H7 (cell line): Measurements from ENCODE around the gene TMEM128. TPM values are rescaled to one million over a fixed set of nuclear protein-coding genes. Genes with fewer than 3 reads are reported as not detected.

ENCODE experiments used
- DNase-seq: peaks from one replicate; pipeline ENCODE4 v3.0.0; 2012
- H3K27me3 ChIP-seq: 2 replicates; pipeline ENCODE4 v1.6.0; 2011; ENCODE audit warnings: mild to moderate bottlenecking, low read length; ENCODE audit not compliant: control insufficient read depth, insufficient read depth
- H3K36me3 ChIP-seq: replicated peaks from 2 replicates; pipeline ENCODE4 v1.5.1; 2011; ENCODE audit warnings: low read length; ENCODE audit not compliant: control insufficient read depth, insufficient read depth
- H3K4me3 ChIP-seq: 2 replicates; pipeline ENCODE4 v1.5.1; 2011; ENCODE audit warnings: low read depth, mild to moderate bottlenecking, control low read depth, low read length, moderate library complexity; ENCODE audit not compliant: insufficient read depth
- total RNA-seq: library from RNA; depleted of rRNA; stranded (reverse); fragments of >200 nt; shearing (Covaris generic); gene quantifications from 2 replicates; pipeline ENCODE4 v1.2.3, GENCODE V29; 2014; rRNA removed

The TMEM128 gene, protein sequence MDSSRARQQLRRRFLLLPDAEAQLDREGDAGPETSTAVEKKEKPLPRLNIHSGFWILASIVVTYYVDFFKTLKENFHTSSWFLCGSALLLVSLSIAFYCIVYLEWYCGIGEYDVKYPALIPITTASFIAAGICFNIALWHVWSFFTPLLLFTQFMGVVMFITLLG
- 40.6 and 45.6 TPM in 2 replicates for total RNA-seq

GRCh38 chr4:4248029-4248884 is at the start of gene TMEM128:
TSS of gene TMEM128 (minus strand) at chr4:4248223. CDS start at chr4:4248202, 21 bp downstream.
- H3K36me3 ChIP-seq, result peaks cover 8% of the 10 kb centered on the region
- H3K4me3 ChIP-seq, result peak within 1 kb of the TSS; percentile 65
- DNase-seq, result peak; percentile 96
- no peaks in the 10 kb centered on the region; the same call in 1 of the 2 replicates for H3K27me3 ChIP-seq

- Histone ChIP-seq H3K4me3 (no peak overlapping the region), H3K36me3 (no peaks in the 10 kb centered on the region; the same call in 1 of the 2 replicates), H3K27me3 (no peaks in the 10 kb centered on the region)
- no peak for DNase-seq
Observed at GRCh38 chr4:4296283-4296846, 48.3 kb upstream of the TMEM128 start.

DNA sequence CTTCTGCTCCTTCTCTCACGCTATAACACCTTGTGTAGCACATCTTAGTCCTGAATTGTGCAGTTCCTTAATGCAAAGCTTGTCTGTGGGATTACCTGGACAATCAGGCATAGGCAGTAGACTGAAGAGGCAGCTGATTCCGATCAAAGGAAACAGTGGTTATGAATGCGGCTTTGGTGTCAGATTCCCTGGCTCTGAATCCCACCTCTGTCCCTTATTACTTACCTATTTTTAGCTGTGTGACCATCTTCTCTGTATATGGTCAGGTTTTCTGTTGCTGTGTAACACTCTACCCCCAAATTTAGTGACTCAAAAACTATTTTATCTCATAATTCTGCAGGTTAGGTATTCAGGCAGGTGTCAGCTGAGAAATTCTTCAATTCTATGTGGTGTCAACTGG is 45.3 kb upstream of the TMEM128 start:
- Histone ChIP-seq H3K36me3 (no peaks in the 10 kb centered on the region), H3K4me3 (no peak overlapping the region), H3K27me3 (no peaks in the 10 kb centered on the region)
- no peak for DNase-seq

DNA sequence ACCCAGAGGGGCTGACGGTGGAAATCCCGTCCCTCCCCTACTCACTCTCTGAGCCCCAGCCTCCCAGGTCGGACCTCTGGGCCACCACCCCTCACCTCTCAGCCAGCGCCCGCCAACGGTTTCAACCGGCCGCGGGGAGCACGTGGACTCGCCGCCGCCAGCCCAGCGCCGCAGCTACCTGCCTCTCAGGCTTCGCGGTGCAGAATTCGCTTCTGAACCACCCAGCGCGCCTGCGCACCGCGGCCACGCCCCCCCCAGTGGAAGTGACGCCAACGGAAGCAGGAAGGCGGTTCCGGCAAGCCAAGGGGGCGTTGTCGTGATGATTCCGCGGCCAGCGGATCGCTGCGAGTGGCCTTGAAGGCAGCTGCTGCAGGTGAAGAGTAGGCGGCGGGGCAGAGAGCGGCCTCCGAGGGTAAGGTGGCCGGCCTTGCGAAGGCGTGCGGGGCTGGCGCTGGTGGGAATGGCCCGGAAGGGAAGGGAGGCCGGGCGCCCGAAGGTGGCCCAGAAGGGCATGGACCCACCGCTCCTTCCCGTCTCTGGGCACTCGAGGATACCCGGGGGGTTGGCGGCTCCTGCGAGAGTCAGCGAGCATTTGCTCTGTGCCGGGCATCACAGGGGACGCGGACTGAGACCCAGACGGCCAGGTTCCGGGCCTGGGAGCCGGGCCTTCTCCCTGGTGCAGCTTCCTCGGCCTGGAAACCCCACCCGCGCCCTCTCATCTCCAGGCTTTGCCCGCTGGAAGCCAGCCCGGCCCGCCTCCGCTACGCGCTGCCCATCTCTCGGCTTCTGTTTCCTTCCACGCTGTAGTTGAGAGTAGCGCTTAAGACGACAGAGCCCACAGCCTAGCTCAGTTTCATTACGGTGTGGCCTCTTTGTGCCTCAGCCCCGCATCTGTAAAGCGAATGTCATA is 42.2 kb upstream of the TMEM128 start, which contains the start of the genes LYAR and ZBTB49:
LYAR (minus strand) TSS at position 214 of the 910 bp plus-strand sequence. CDS start 6,412 bp downstream, outside the sequence.
ZBTB49 (plus strand) TSS at position 311 of the 910 bp plus-strand sequence. CDS start 9,695 bp downstream, outside the sequence.
- DNase-seq, result peak; percentile 97
- H3K4me3 ChIP-seq, result peak within 1 kb of the TSS; percentile 93
- H3K27me3 ChIP-seq, result no peaks in the 10 kb centered on the region
- peaks cover 7% of the 10 kb centered on the region for H3K36me3 ChIP-seq

DNA sequence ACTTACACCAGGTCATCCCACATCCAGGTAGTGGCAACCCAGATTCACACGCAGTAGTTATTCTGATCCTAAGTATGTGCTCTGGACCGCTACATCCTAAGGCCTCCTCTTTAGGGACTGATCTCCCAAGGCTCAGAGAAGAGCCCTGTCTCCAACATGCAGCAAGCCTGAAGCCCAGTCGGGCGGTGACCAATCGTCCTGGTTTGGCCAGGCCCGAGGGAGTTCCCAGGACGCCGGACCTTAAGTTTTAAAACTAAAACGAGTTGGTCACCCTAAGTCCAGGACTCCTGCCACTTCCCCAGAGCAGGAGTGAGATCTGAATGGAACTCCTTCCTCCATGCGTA is 41.5 kb upstream of the TMEM128 start:
- Histone ChIP-seq H3K36me3 (peaks cover 12% of the 10 kb centered on the region), H3K4me3 (peak overlapping the region; percentile 93), H3K27me3 (no peaks in the 10 kb centered on the region)
- DNase-seq, result no peak

DNA sequence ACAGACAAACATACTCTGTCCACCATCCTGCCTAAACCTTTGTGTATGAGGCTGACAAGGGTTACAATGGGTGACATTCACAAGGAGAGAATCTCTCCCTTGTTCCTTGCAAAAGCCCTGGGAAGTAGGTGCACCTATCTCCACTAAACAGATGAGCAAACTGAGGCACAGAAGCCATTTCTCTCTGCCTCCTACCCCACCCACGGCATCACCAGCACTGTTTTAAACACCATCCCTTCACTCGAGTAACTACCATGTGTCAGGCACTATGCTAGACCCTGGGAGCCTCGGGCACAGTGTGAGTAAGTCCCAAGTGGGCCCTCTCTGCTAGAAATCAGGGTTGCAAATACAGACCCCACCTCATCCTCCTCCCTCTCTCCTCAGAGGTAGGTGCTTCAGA is 41.0 kb upstream of the TMEM128 start:
- Histone ChIP-seq H3K27me3 (no peaks in the 10 kb centered on the region), H3K4me3 (peak overlapping the region; percentile 93), H3K36me3 (peaks cover 12% of the 10 kb centered on the region)
- peak; percentile 19 for DNase-seq

- Histone ChIP-seq H3K27me3 (no peaks in the 10 kb centered on the region), H3K36me3 (peaks cover 16% of the 10 kb centered on the region), H3K4me3 (no peak overlapping the region)
- no peak for DNase-seq
Observed at GRCh38 chr4:4288098-4288497, 40.1 kb upstream of the TMEM128 start.

DNA sequence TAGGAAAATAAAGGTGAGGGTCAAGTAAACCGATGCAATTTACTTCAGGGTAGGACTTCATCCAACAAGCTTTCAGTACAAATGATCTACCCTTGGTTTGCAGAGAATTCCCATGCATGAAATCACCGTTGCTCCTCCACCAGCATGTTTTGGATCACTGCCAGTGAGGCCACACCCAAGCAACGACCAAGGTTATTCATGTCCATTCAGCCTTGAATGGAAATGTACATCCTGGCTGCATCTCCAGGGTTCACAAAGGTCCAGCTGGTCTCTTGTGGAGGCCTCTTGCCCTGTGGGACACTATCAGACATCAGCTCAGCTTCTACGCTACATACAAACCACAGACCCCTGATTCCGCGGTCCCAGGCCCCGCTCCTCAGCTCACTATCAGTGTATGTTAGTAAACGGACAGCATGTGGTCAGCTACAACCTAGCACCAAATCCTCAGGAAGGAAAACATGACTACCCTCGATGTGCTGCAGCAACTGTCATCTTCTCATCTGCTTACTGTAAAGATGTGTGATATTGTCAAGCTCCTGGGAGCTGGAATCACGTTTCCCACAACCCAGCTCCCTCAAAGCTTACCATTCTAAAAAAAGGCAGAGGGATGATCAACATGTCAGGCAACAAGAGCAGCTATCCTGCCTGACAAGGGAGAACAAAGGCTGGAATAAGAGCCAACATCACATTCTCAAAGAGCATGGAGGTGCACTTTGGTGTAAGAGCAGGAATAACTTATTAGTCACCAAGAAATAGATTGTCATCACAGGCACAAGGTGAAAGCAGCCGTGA is 37.0 kb upstream of the TMEM128 start:
- no peak overlapping the region for H3K4me3 ChIP-seq
- H3K36me3 ChIP-seq, result peaks cover 29% of the 10 kb centered on the region
- no peaks in the 10 kb centered on the region for H3K27me3 ChIP-seq
- no peak for DNase-seq

DNA sequence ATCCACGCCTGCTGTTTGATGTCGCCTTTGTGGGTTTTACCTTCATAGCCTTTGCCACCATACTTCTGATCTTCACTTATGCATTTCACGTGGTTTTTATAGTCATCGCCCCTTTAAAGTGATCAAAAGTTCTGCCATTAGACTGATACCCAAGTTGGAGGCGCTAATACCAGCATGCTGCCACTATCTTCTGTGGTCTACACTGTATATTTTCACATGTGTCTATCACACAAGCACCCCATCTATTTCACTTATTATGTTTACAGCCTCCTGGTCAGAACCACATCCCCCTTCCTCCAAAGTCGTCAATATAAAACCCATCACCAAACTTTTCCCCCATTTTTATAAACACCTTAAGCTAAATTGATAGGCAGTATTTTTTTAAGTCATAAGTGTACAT is 33.8 kb upstream of the TMEM128 start:
- no peak for DNase-seq
- H3K4me3 ChIP-seq, result no peak overlapping the region
- no peaks in the 10 kb centered on the region for H3K27me3 ChIP-seq
- H3K36me3 ChIP-seq, result peaks cover 40% of the 10 kb centered on the region

GRCh38 chr4:4277531-4277930 is 29.5 kb upstream of the TMEM128 start:
- Histone ChIP-seq H3K27me3 (no peaks in the 10 kb centered on the region), H3K36me3 (peaks cover 41% of the 10 kb centered on the region), H3K4me3 (no peak overlapping the region)
- no peak for DNase-seq

DNA sequence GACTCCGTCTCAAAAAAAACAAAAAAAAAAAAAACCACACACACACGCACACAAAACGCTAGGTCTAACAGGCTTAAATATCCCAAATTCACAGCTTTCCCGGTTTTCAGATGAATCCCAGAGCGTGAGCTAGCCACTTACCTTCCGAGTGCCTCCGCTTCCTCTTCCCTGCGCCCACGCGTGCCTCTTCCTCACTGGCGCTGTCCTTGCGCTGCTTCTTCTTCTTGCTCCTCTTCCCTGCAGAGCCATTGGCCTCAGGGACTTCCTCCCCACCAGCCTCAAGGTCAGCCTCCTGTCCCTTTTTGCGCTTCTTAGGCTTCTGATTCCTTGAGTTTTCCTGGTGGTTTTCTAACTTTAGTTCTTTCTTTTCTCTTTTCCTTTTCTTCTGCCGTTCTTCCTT is 26.2 kb upstream of the TMEM128 start:
- Histone ChIP-seq H3K36me3 (peaks cover 40% of the 10 kb centered on the region), H3K27me3 (no peaks in the 10 kb centered on the region), H3K4me3 (no peak overlapping the region)
- no peak for DNase-seq

DNA sequence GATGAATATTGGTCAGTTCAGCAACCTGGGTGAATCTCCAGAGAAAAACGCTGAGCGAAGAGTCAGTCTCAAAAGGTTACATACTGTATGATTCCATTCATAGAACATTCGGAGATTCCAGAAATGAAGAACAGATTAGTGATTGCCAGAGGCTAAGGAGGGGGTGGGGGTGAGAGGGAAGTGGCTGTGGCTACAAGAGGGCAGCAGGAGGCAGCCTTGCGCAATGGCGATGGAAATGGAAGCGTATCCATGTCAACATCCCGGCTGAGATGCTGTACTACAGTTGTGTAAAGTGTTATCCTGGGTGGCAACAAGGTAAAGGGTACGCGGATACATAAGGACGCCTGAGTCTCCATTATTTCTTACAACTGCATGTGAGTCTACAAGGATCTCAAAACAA is 23.9 kb upstream of the TMEM128 start:
- Histone ChIP-seq H3K36me3 (peaks cover 34% of the 10 kb centered on the region), H3K27me3 (no peaks in the 10 kb centered on the region), H3K4me3 (no peak overlapping the region)
- DNase-seq, result peak; percentile 34

- Histone ChIP-seq H3K27me3 (no peaks in the 10 kb centered on the region), H3K4me3 (no peak overlapping the region), H3K36me3 (peaks cover 31% of the 10 kb centered on the region)
- DNase-seq, result no peak
Observed at GRCh38 chr4:4270529-4270928, 22.5 kb upstream of the TMEM128 start.
